WTC11 (cell line): Measurements from ENCODE around the gene FRYL. TPM values are rescaled to one million over a fixed set of nuclear protein-coding genes. Genes with fewer than 3 reads are reported as not detected.

Experiments used
- ATAC-seq: fragments of 200-7000 bp; cut with Tn5 transposase; 2 replicates; pipeline ENCODE4 v1.10.0; 2021; ENCODE audit warnings: mild to moderate bottlenecking, moderate library complexity
- CTCF ChIA-PET: fragments of 300-600 bp; sonication (Branson Sonifier 250); formaldehyde crosslinking; loops from one replicate; lab custom pipeline; 2021; ENCODE audit warnings: antibody characterized with exemption; lab: Charles Lee
- POLR2A ChIA-PET: fragments of 350-600 bp; sonication (Branson Sonifier 250); formaldehyde crosslinking; loops from one replicate; lab custom pipeline; 2021; ENCODE audit warnings: antibody characterized with exemption; lab: Charles Lee
- DNase-seq: peaks from one replicate; pipeline ENCODE4 v3.0.0; 2021; ENCODE audit warnings: low spot score
- H3K27ac Mint-ChIP-seq: 2 replicates; pipeline ENCODE4 v1.8.0; 2021; ENCODE audit warnings: mixed read lengths
- H3K27me3 Mint-ChIP-seq: 2 replicates; pipeline ENCODE4 v1.8.0; 2021; ENCODE audit warnings: low read depth, mild to moderate bottlenecking, moderate library complexity, mixed read lengths
- H3K36me3 Mint-ChIP-seq: 2 replicates; pipeline ENCODE4 v1.8.0; 2021; ENCODE audit warnings: mixed read lengths
- H3K4me1 Mint-ChIP-seq: 2 replicates; pipeline ENCODE4 v1.8.0; 2022; ENCODE audit warnings: mixed read lengths
- H3K4me3 Mint-ChIP-seq: 2 replicates; pipeline ENCODE4 v1.8.0; 2021; ENCODE audit warnings: mild to moderate bottlenecking, moderate library complexity, mixed read lengths
- H3K9me3 Mint-ChIP-seq: 2 replicates; pipeline ENCODE4 v1.8.0; 2021; ENCODE audit warnings: mixed read lengths
- ATF2 ChIP-seq: sonication (generic); formaldehyde crosslinking; IDR thresholded peaks from 2 replicates; pipeline ENCODE4 v1.8.1; 2022; ENCODE audit warnings: low read depth, missing genetic modification reagents, borderline replicate concordance
- ATF3 ChIP-seq: sonication (generic); formaldehyde crosslinking; conservative IDR thresholded peaks from 2 replicates; pipeline ENCODE4 v1.8.1; 2022; ENCODE audit warnings: mild to moderate bottlenecking, missing genetic modification reagents
- CDX4 ChIP-seq: fragments of 250-450 bp; sonication (Bioruptor Pico); IDR thresholded peaks from 2 replicates; pipeline ENCODE4 v1.9.0; 2021; ENCODE audit warnings: moderate library complexity, mild to moderate bottlenecking, inconsistent platforms, borderline replicate concordance
- E2F4 ChIP-seq: sonication (generic); formaldehyde crosslinking; IDR thresholded peaks from 2 replicates; pipeline ENCODE4 v1.8.1; 2022; ENCODE audit warnings: low read depth, mild to moderate bottlenecking, moderate library complexity, missing genetic modification reagents, borderline replicate concordance
- HMGA2 ChIP-seq: fragments of 250-450 bp; sonication (Bioruptor Pico); IDR thresholded peaks from 2 replicates; pipeline ENCODE4 v1.4.0; 2021; ENCODE audit warnings: mild to moderate bottlenecking, moderate library complexity
- PREB ChIP-seq: sonication (generic); formaldehyde crosslinking; IDR thresholded peaks from 2 replicates; pipeline ENCODE4 v1.8.1; 2022; ENCODE audit warnings: mild to moderate bottlenecking, missing genetic modification reagents, moderate library complexity, borderline replicate concordance
- SOX15 ChIP-seq: fragments of 250-450 bp; sonication (Bioruptor Pico); IDR thresholded peaks from 2 replicates; pipeline ENCODE4 v1.9.0; 2021; ENCODE audit warnings: mild to moderate bottlenecking
- TCF7 ChIP-seq: sonication (generic); formaldehyde crosslinking; IDR thresholded peaks from 2 replicates; pipeline ENCODE4 v1.8.0; 2022; ENCODE audit warnings: mild to moderate bottlenecking, low read depth, missing genetic modification reagents, moderate library complexity
- ZBTB21 ChIP-seq: sonication (generic); formaldehyde crosslinking; IDR thresholded peaks from 2 replicates; pipeline ENCODE4 v1.8.1; 2023; ENCODE audit warnings: mild to moderate bottlenecking, missing genetic modification reagents, borderline replicate concordance
- ZNF423 ChIP-seq: fragments of 250-450 bp; sonication (Bioruptor Pico); IDR thresholded peaks from 2 replicates; pipeline ENCODE4 v2.1.2; 2022; ENCODE audit warnings: mild to moderate bottlenecking, moderate library complexity
- ZNF532 ChIP-seq: fragments of 250-450 bp; sonication (Bioruptor Pico); IDR thresholded peaks from 2 replicates; pipeline ENCODE4 v1.9.0; 2021; ENCODE audit warnings: mild to moderate bottlenecking, borderline replicate concordance
- ZNF671 ChIP-seq: fragments of 250-450 bp; sonication (Bioruptor Pico); IDR thresholded peaks from 2 replicates; pipeline ENCODE4 v1.8.0; 2021; ENCODE audit warnings: mild to moderate bottlenecking
- total RNA-seq: library from RNA; stranded (reverse); gene quantifications from 3 replicates; pipeline ENCODE4 v1.2.3, GENCODE V29; 2021

Gene FRYL
- total RNA-seq, 1 experiment from 2014 or later = 38.7 TPM

GRCh38 chr4:48799157-48799556 lies 19.1 kb upstream of the FRYL start:
- DNase-seq = no peak

More at GRCh38 chr4:48799157-48799556, 19.1 kb upstream of the FRYL start:
- peak; percentile 58 for ATAC-seq
- H3K9me3 Mint-ChIP-seq = peaks cover 4% of the 10 kb centered on the region
- 0 out of 2 replicates have a peak overlapping the region, but pooled peaks have one; percentile 13 for H3K27ac Mint-ChIP-seq
- no peak overlapping the region for H3K4me3 Mint-ChIP-seq
- H3K27me3 Mint-ChIP-seq = no peaks in the 10 kb centered on the region; the same call in 1 of the 2 replicates
- H3K36me3 Mint-ChIP-seq = no peaks in the 10 kb centered on the region
- CTCF ChIA-PET = interaction anchor here (0.6 kb wide), 1 partner anchor 458 kb away, joined by 3 read pairs; the partner anchor contains the start of gene SLAIN2
- TF ChIP-seq ZNF532 (no peak), E2F4 (CRISPR knock-in tag) (no peak), ZBTB21 (CRISPR knock-in tag) (no peak), TCF7 (CRISPR knock-in tag) (no peak), HMGA2 (no peak), CDX4 (CRISPR knock-in tag) (no peak), ATF3 (CRISPR knock-in tag) (no peak), SOX15 (CRISPR knock-in tag) (no peak), ZNF423 (no peak), ATF2 (CRISPR knock-in tag) (no peak), ZNF671 (CRISPR knock-in tag) (no peak), PREB (CRISPR knock-in tag) (no peak)
- H3K4me1 Mint-ChIP-seq = peaks cover 20% of the 10 kb centered on the region
- POLR2A ChIA-PET = no interaction called here
